Ascending aorta (tissue), 2 donors: Measurements from ENCODE around the gene STX11. TPM values are rescaled to one million over a fixed set of nuclear protein-coding genes. Genes with fewer than 3 reads are reported as not detected.

Source experiments
- DNase-seq, 2 donors: peaks; one replicate each; pipeline ENCODE4 v3.0.0-alpha.2; 2019; ENCODE audit warnings: low spot score in 2 of 2
- H3K27ac ChIP-seq, 2 donors: fragments of 200-600 bp; sonication (generic); one replicate each; pipeline ENCODE4 v1.5.1; 2016 to 2017; ENCODE audit warnings: mild to moderate bottlenecking in 1 of 2
- H3K27me3 ChIP-seq: fragments of 200-600 bp; sonication (generic); one replicate; pipeline ENCODE4 v1.5.1; 2017
- H3K36me3 ChIP-seq, 2 donors: fragments of 200-600 bp; sonication (generic); one replicate each; pipeline ENCODE4 v1.5.1; 2016
- H3K4me1 ChIP-seq, 2 donors: fragments of 200-600 bp; sonication (generic); one replicate each; pipeline ENCODE4 v1.5.1; 2016 to 2017; ENCODE audit warnings: mild to moderate bottlenecking in 1 of 2
- H3K4me3 ChIP-seq, 2 donors: fragments of 200-600 bp; sonication (generic); one replicate each; pipeline ENCODE4 v1.5.1; 2016 to 2017; ENCODE audit warnings: mild to moderate bottlenecking in 1 of 2
- H3K9me3 ChIP-seq, 2 donors: fragments of 200-600 bp; sonication (generic); one replicate each; pipeline ENCODE4 v1.5.1; 2016
- CTCF ChIP-seq, 3 experiments: fragments of 200-600 bp in 2 of 3; fragments of 450-650 bp in 1 of 3; sonication (generic) in 2 of 3; IDR thresholded peaks; one replicate each; pipeline ENCODE4 v1.5.1; 2016 to 2019; ENCODE audit warnings: antibody characterized with exemption in 3 of 3, mild to moderate bottlenecking in 1 of 3, moderate library complexity in 1 of 3
- intact Hi-C: fragments of 100-400 bp; cut with DNase I; formaldehyde crosslinking; loops from one replicate; pipeline ENCODE4 v1.15.1; 2023
- total RNA-seq: library from RNA; depleted of rRNA; stranded (reverse); fragments of >200 nt; gene quantifications from one replicate; pipeline ENCODE4 v1.1.0, GENCODE V29; 2016

Gene STX11
- total RNA-seq, 1 donor from 2014 or later: 29.5 TPM

GRCh38 chr6:144190593-144190992 lies 40.3 kb downstream of the STX11 start:
- Histone ChIP-seq H3K27me3 (no peaks in the 10 kb centered on the region), H3K27ac (peak overlapping the region; percentile 33), H3K4me1 (peaks cover 0 to 3% of the 10 kb centered on the region in 2 donors), H3K4me3 (no peak overlapping the region), H3K9me3 (no peaks in the 10 kb centered on the region), H3K36me3 (peaks cover 0 to 6% of the 10 kb centered on the region in 2 donors)
- TF ChIP-seq CTCF (IDR thresholded peaks at IDR 0.05): no peak
- peak in 1 of 2 donors; percentile 87 for DNase-seq
- intact Hi-C loops: loop anchor here (5.0 kb wide), 1 partner anchor 83 kb away; no protein-coding TSS in a partner anchor

- peaks cover 0 to 3% of the 10 kb centered on the region in 2 donors for H3K4me1 ChIP-seq
- H3K4me3 ChIP-seq: no peak overlapping the region
- no peak overlapping the region for H3K27ac ChIP-seq
- DNase-seq: no peak
- TF ChIP-seq CTCF (IDR thresholded peaks at IDR 0.05): no peak
- intact Hi-C loops: loop anchor here (5.0 kb wide), 1 partner anchor 86 kb away; no protein-coding TSS in a partner anchor
- H3K9me3 ChIP-seq: no peaks in the 10 kb centered on the region
- no peaks in the 10 kb centered on the region for H3K27me3 ChIP-seq
- H3K36me3 ChIP-seq: no peaks in the 10 kb centered on the region
These were observed 42.9 kb downstream of the STX11 start for GRCh38 chr6:144193181-144193580.

- Histone ChIP-seq H3K27me3 (no peaks in the 10 kb centered on the region), H3K4me1 (peaks cover 0 to 3% of the 10 kb centered on the region in 2 donors), H3K27ac (no peak overlapping the region), H3K4me3 (no peak overlapping the region), H3K9me3 (no peaks in the 10 kb centered on the region), H3K36me3 (no peaks in the 10 kb centered on the region)
- intact Hi-C loops: loop anchor here (5.0 kb wide), 1 partner anchor 87 kb away; no protein-coding TSS in a partner anchor
- no peak for TF ChIP-seq CTCF (IDR thresholded peaks at IDR 0.05)
- no peak for DNase-seq
These were observed 44.0 kb downstream of the STX11 start for GRCh38 chr6:144194293-144194810.

- Histone ChIP-seq H3K4me1 (peaks cover 0 to 1% of the 10 kb centered on the region in 2 donors), H3K27me3 (no peaks in the 10 kb centered on the region), H3K27ac (no peak overlapping the region), H3K4me3 (no peak overlapping the region), H3K9me3 (peaks cover 0 to 2% of the 10 kb centered on the region in 2 donors), H3K36me3 (no peaks in the 10 kb centered on the region)
- DNase-seq: no peak
- TF ChIP-seq CTCF (IDR thresholded peaks at IDR 0.05): no peak
- intact Hi-C loops: no loop called here
These were observed 45.5 kb downstream of the STX11 start for GRCh38 chr6:144195671-144196270.

- DNase-seq: no peak
- no peaks in the 10 kb centered on the region for H3K4me1 ChIP-seq
- H3K36me3 ChIP-seq: no peaks in the 10 kb centered on the region
- no peak overlapping the region for H3K4me3 ChIP-seq
- H3K27me3 ChIP-seq: no peaks in the 10 kb centered on the region
- no peak for TF ChIP-seq CTCF (IDR thresholded peaks at IDR 0.05)
- H3K27ac ChIP-seq: no peak overlapping the region
- peaks cover 5 to 22% of the 10 kb centered on the region in 2 donors for H3K9me3 ChIP-seq
- intact Hi-C loops: no loop called here
These were observed 47.6 kb downstream of the STX11 start for GRCh38 chr6:144197919-144198318.
